Liver (tissue), 9 donors: ENCODE data around the gene MID1. TPM values are rescaled to one million over a fixed set of nuclear protein-coding genes. Genes with fewer than 3 reads are reported as not detected.

ENCODE experiments used
- DNase-seq: peaks from one replicate; pipeline ENCODE4 v3.0.0-alpha.2; 2017; ENCODE audit warnings: low spot score
- H3K27ac ChIP-seq, 2 donors: one replicate each; pipeline ENCODE4 v1.7.0; 2013; ENCODE audit warnings: inconsistent platforms in 2 of 2, low read length in 2 of 2, control low read depth in 1 of 2, low read depth in 1 of 2, mild to moderate bottlenecking in 1 of 2
- H3K27me3 ChIP-seq, 4 donors: one replicate each; pipeline versions ENCODE4 v1.6.1 to v1.7.0; 2013; ENCODE audit warnings: low read length in 3 of 4, inconsistent platforms in 1 of 4, mild to moderate bottlenecking in 1 of 4, moderate library complexity in 1 of 4; ENCODE audit not compliant: control insufficient read depth in 4 of 4, insufficient read depth in 4 of 4
- H3K36me3 ChIP-seq, 4 donors: one replicate each; pipeline versions ENCODE4 v1.6.1 to v1.7.0; 2013; ENCODE audit warnings: low read length in 3 of 4, mild to moderate bottlenecking in 3 of 4, low read depth in 1 of 4, moderate library complexity in 1 of 4; ENCODE audit not compliant: control insufficient read depth in 4 of 4, insufficient read depth in 3 of 4
- H3K4me1 ChIP-seq, 4 donors: one replicate each; pipeline versions ENCODE4 v1.6.1 to v1.7.0; 2013; ENCODE audit warnings: low read length in 3 of 4, mild to moderate bottlenecking in 3 of 4, moderate library complexity in 1 of 4; ENCODE audit not compliant: control insufficient read depth in 4 of 4, insufficient read depth in 4 of 4
- H3K4me3 ChIP-seq, 3 donors: one replicate each; pipeline versions ENCODE4 v1.6.1 to v1.7.0; 2013; ENCODE audit warnings: low read length in 3 of 3, control low read depth in 1 of 3, low read depth in 1 of 3, mild to moderate bottlenecking in 1 of 3
- H3K9ac ChIP-seq, 2 donors: one replicate each; pipeline ENCODE4 v1.7.0; 2013; ENCODE audit warnings: low read length in 2 of 2, mild to moderate bottlenecking in 2 of 2, moderate library complexity in 2 of 2, control low read depth in 1 of 2, low read depth in 1 of 2
- H3K9me3 ChIP-seq, 4 donors: one replicate each; pipeline versions ENCODE4 v1.6.1 to v1.7.0; 2013; ENCODE audit warnings: low read length in 3 of 4; ENCODE audit not compliant: control insufficient read depth in 4 of 4
- EGR1 ChIP-seq, 2 donors: IDR thresholded peaks; 2 replicates each; pipeline ENCODE4 v1.6.1; 2016 to 2018; ENCODE audit warnings: antibody characterized with exemption in 2 of 2, low read depth in 2 of 2
- FOXA1 ChIP-seq: IDR thresholded peaks from 2 replicates; pipeline ENCODE4 v1.6.1; 2016; ENCODE audit warnings: antibody characterized with exemption
- GABPA ChIP-seq, 2 donors: IDR thresholded peaks in 1 of 2; conservative IDR thresholded peaks in 1 of 2; 2 replicates each; pipeline ENCODE4 v1.6.1; 2016; ENCODE audit warnings: antibody characterized with exemption in 2 of 2, mild to moderate bottlenecking in 1 of 2, moderate library complexity in 1 of 2
- HNF4G ChIP-seq: IDR thresholded peaks from 2 replicates; pipeline ENCODE4 v1.6.1; 2016; ENCODE audit warnings: antibody characterized with exemption
- NR2F2 ChIP-seq: IDR thresholded peaks from 2 replicates; pipeline ENCODE4 v1.6.1; 2016; ENCODE audit warnings: antibody characterized with exemption
- RAD21 ChIP-seq, 2 donors: IDR thresholded peaks; 2 replicates each; pipeline ENCODE4 v1.6.1; 2016; ENCODE audit warnings: antibody characterized with exemption in 2 of 2, mild to moderate bottlenecking in 2 of 2
- RXRA ChIP-seq, 2 donors: IDR thresholded peaks; 2 replicates each; pipeline ENCODE4 v1.6.1; 2017 to 2018; ENCODE audit warnings: antibody characterized with exemption in 2 of 2, mild to moderate bottlenecking in 1 of 2
- SP1 ChIP-seq: IDR thresholded peaks from 2 replicates; pipeline ENCODE4 v1.6.1; 2018; ENCODE audit warnings: antibody characterized with exemption, mild to moderate bottlenecking
- TAF1 ChIP-seq: conservative IDR thresholded peaks from 2 replicates; pipeline ENCODE4 v1.6.1; 2016; ENCODE audit warnings: antibody characterized with exemption, mild to moderate bottlenecking
- YY1 ChIP-seq: IDR thresholded peaks from 2 replicates; pipeline ENCODE4 v1.6.1; 2016; ENCODE audit warnings: antibody characterized with exemption, mild to moderate bottlenecking
- WGBS: extraction: QIAGEN DNeasy Blood & Tissue Kit; methylation state at CpG from one replicate; pipeline ENCODE4 v1.1.7; 2013; 5-methylcytosine and 5-hydroxymethylcytosine counted together
- polyA plus RNA-seq, 2 donors: library from polyadenylated mRNA; stranded (reverse) in 1 of 2; unstranded in 1 of 2; fragments of 200-250 nt in 1 of 2; fragments of >200 nt in 1 of 2; fragmentation: Nextera tagmentation in 1 of 2; extraction: Ambion mirVana in 1 of 2; gene quantifications; one replicate each; pipeline versions ENCODE4 v1.2.1 to v1.2.3, GENCODE V29; 2013 to 2015
- total RNA-seq, 2 donors: library from RNA; depleted of rRNA; stranded (reverse); fragments of >200 nt; gene quantifications; one replicate each; pipeline ENCODE4 v1.2.3, GENCODE V29; 2014
- TF ChIP-seq, protein P1 (sequence below): IDR thresholded peaks from 2 replicates; pipeline ENCODE4 v1.6.1; 2016; ENCODE audit warnings: antibody characterized with exemption
- TF ChIP-seq, protein P2 (sequence below): IDR thresholded peaks from 2 replicates; pipeline ENCODE4 v1.6.1; 2016; ENCODE audit warnings: antibody characterized with exemption, mild to moderate bottlenecking
- TF ChIP-seq, protein P3 (sequence below): IDR thresholded peaks from 2 replicates; pipeline ENCODE4 v1.6.1; 2016; ENCODE audit warnings: antibody characterized with exemption
- TF ChIP-seq, protein P4 (sequence below): fragments of 150-350 bp; IDR thresholded peaks from 2 replicates; pipeline ENCODE4 v1.5.1; 2017; ENCODE audit warnings: improper control_type of control experiment, low read depth, low read length; ENCODE audit not compliant: missing input control
- donor health status: healthy.
- donor health status: healthy.
- donor health status: healthy.
- donor health status: healthy.
- donor health status: healthy.

MID1 gene
- total and polyA plus RNA-seq, 4 donors, result 1.8 to 7.9 (median 4.2) TPM

DNA sequence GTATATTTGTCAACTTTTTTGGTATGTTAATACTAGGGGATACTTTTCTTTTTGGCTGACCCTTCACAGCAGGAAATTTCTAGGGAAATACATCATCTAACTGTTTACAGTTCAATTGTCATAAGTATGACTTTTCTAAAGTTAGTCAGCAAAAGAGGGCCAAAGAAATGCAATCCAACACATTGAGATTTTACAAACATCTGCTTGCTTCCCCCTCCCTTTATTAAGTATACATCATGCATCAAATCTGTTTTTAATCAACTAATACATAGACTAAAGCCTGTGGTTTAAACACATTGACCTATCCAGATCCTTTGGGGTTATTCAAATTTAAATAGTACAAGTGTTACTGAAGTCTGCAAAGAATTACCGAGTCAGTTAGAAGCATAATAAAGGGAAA lies 93.9 kb downstream of the MID1 start:
- 88% methylated on average over 1 of the region's 1 CpG for WGBS
- H3K9me3 ChIP-seq, result no peaks in the 10 kb centered on the region
- H3K27me3 ChIP-seq, result no peaks in the 10 kb centered on the region
- H3K4me3 ChIP-seq, result no peak overlapping the region
- no peaks in the 10 kb centered on the region for H3K36me3 ChIP-seq
- no peak overlapping the region for H3K27ac ChIP-seq
- H3K9ac ChIP-seq, result no peak overlapping the region
- H3K4me1 ChIP-seq, result no peaks in the 10 kb centered on the region
- no peak for DNase-seq
- TF ChIP-seq RAD21 (IDR thresholded peaks at IDR 0.05) (no peak), TAF1 (no peak), SP1 (no peak), EGR1 (IDR thresholded peaks at IDR 0.05; ENCODE audit: low read depth in 2 of 2) (no peak), GABPA (IDR thresholded peaks at IDR 0.05 in 1 of 2, conservative IDR thresholded peaks at IDR 0.05 in 1 of 2) (no peak), FOXA1 (no peak), HNF4G (no peak)
- TF ChIP-seq, protein P1, sequence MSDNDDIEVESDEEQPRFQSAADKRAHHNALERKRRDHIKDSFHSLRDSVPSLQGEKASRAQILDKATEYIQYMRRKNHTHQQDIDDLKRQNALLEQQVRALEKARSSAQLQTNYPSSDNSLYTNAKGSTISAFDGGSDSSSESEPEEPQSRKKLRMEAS, result no peak
- TF ChIP-seq, protein P2, sequence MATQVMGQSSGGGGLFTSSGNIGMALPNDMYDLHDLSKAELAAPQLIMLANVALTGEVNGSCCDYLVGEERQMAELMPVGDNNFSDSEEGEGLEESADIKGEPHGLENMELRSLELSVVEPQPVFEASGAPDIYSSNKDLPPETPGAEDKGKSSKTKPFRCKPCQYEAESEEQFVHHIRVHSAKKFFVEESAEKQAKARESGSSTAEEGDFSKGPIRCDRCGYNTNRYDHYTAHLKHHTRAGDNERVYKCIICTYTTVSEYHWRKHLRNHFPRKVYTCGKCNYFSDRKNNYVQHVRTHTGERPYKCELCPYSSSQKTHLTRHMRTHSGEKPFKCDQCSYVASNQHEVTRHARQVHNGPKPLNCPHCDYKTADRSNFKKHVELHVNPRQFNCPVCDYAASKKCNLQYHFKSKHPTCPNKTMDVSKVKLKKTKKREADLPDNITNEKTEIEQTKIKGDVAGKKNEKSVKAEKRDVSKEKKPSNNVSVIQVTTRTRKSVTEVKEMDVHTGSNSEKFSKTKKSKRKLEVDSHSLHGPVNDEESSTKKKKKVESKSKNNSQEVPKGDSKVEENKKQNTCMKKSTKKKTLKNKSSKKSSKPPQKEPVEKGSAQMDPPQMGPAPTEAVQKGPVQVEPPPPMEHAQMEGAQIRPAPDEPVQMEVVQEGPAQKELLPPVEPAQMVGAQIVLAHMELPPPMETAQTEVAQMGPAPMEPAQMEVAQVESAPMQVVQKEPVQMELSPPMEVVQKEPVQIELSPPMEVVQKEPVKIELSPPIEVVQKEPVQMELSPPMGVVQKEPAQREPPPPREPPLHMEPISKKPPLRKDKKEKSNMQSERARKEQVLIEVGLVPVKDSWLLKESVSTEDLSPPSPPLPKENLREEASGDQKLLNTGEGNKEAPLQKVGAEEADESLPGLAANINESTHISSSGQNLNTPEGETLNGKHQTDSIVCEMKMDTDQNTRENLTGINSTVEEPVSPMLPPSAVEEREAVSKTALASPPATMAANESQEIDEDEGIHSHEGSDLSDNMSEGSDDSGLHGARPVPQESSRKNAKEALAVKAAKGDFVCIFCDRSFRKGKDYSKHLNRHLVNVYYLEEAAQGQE, result no peak
- TF ChIP-seq, protein P3, sequence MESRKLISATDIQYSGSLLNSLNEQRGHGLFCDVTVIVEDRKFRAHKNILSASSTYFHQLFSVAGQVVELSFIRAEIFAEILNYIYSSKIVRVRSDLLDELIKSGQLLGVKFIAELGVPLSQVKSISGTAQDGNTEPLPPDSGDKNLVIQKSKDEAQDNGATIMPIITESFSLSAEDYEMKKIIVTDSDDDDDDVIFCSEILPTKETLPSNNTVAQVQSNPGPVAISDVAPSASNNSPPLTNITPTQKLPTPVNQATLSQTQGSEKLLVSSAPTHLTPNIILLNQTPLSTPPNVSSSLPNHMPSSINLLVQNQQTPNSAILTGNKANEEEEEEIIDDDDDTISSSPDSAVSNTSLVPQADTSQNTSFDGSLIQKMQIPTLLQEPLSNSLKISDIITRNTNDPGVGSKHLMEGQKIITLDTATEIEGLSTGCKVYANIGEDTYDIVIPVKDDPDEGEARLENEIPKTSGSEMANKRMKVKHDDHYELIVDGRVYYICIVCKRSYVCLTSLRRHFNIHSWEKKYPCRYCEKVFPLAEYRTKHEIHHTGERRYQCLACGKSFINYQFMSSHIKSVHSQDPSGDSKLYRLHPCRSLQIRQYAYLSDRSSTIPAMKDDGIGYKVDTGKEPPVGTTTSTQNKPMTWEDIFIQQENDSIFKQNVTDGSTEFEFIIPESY, result no peak

DNA sequence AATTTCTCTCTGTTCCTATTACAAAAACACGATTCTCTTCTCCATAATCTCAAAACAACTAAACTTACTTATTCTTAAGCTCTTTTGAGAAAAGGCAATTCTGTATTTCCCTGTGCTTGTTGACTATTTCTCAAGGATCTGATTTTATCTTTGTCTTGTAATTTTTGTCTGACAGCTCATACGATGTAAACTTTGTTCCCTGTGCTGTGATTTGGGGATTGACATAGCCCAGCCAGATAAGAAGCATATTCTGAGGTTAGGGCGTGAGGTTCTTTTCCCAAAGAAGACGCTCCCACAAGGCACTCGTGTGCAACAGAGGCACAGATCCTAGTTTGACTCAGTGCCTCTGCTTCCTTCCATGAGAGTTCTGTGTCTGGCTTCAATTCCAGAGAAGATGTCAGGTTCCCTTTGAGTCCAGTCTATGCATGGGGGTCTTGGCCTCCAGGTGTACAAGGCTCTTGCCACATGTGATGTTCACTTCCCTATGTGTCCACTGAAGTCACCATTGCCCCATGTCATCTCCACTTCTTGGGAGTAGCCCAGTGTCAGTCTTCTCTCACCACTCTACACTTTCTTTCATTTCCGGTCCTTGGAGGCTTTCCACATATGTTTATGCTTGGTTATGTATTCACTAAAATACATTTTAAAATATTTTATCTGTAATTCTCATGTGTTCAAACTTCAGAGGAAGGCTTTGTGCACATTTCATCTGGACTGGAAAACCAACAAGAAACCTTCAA lies 94.8 kb downstream of the MID1 start:
- H3K9ac ChIP-seq, result no peak overlapping the region
- H3K36me3 ChIP-seq, result no peaks in the 10 kb centered on the region
- no peak overlapping the region for H3K27ac ChIP-seq
- H3K4me3 ChIP-seq, result no peak overlapping the region
- H3K4me1 ChIP-seq, result no peaks in the 10 kb centered on the region
- WGBS, result 83% methylated on average over 6 of the region's 6 CpGs
- no peaks in the 10 kb centered on the region for H3K27me3 ChIP-seq
- no peak for DNase-seq
- no peak for TF ChIP-seq EGR1 (IDR thresholded peaks at IDR 0.05; ENCODE audit: low read depth in 2 of 2)
- TF ChIP-seq SP1, result no peak
- TF ChIP-seq, protein P1, result no peak
- no peak for TF ChIP-seq HNF4G
- no peak for TF ChIP-seq RXRA (IDR thresholded peaks at IDR 0.05)
- TF ChIP-seq, protein P2, result no peak
- TF ChIP-seq YY1, result no peak
- TF ChIP-seq NR2F2, result no peak
- TF ChIP-seq, protein P4, sequence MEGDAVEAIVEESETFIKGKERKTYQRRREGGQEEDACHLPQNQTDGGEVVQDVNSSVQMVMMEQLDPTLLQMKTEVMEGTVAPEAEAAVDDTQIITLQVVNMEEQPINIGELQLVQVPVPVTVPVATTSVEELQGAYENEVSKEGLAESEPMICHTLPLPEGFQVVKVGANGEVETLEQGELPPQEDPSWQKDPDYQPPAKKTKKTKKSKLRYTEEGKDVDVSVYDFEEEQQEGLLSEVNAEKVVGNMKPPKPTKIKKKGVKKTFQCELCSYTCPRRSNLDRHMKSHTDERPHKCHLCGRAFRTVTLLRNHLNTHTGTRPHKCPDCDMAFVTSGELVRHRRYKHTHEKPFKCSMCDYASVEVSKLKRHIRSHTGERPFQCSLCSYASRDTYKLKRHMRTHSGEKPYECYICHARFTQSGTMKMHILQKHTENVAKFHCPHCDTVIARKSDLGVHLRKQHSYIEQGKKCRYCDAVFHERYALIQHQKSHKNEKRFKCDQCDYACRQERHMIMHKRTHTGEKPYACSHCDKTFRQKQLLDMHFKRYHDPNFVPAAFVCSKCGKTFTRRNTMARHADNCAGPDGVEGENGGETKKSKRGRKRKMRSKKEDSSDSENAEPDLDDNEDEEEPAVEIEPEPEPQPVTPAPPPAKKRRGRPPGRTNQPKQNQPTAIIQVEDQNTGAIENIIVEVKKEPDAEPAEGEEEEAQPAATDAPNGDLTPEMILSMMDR, result no peak
- no peaks in the 10 kb centered on the region for H3K9me3 ChIP-seq
